NCI-H524 (cell line): ENCODE measurements around the gene DAB1.

Experiments
- DNase-seq, 2 experiments: peaks; one replicate each; lab custom pipeline; 2025; lab: John Stamatoyannopoulos, UW

Gene DAB1

DNA sequence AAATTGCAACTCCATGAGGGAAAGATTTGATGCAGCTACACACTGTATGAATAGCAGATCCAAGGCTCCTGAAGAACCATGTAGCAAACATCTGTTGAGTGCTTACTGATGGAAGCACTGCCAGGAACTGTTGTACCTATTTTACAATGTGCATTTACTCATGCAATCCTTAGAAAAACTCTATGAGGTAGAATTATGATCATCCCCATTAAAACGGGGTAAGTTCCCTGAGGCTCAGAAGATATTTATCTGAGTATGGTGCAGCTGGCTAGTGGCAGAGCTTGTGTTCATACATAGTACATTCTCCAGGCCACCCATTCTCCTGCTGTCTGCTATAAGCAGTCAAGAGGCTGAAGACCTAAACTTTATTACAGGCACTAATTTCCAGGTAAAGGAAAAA, 403.6 kb downstream of the DAB1 start:
- DNase-seq: no peak

DNA sequence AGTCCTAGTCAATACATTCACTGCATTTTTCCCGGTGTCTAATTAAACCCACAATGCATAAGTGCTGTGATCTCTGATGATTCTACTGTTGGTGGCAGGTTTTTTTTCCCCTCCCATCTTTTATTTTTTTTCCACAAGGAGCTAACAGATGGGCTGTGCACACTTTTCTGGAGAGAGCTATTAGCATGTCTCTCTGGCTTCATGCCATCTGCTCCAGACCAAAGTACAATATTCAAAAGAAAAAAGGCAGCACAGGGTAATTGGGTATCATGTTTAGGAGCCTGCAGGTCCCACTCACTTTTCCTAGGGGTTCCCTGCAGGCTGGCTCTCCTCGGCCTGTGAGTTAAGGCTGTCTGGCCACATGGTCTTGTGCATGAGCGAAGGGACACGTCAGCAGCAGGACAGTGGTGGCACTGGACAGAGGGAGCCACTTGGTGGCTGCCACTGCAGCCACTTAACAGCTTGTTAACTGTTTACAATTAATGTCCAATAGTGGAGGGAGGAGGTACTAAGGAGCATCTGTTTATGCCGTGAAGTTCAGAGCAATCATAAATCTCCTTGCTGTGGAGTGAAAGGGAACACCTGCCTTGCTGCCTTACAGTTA, 404.5 kb downstream of the DAB1 start:
- peak; percentile 87 to 95 for DNase-seq

DNA sequence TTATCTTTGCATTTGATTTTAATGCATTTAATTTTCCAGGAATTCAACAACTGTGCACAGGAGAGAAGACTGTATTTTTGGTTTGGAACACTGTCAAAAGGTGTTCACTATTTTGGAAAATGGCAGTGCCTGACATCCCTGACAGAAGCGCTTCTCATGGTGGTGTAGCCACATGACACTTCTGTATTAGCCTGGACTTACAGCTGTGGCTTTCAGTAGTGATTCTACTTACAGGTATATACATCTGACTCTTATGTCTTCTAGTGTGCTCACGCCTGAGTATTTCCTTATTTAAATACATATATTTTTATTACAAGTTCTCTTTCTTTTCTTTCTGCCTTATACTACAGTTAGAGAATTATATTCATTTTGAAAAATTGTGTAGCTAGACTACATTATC, 405.7 kb downstream of the DAB1 start:
- no peak for DNase-seq

DNA sequence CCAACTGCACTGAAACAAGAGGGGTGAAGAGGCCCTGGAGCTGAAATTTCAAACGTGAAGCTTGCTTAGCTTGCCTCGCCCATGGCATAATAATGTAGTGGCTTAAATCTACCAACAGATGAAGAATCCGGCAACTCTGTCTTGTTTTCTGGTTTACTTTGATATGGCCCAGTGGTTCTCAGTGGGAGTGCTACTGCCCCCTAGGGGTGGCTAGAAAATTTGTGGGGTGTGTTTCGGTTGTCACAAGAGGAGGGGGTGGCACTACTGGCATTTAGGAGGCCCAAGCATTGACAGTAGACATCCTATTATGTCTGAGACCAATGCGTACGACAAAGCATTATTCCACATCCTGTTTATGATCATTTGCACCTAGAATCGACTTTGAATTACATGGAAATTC, 406.1 kb downstream of the DAB1 start:
- DNase-seq: peak in 1 of 2 experiments; percentile 17

DNA sequence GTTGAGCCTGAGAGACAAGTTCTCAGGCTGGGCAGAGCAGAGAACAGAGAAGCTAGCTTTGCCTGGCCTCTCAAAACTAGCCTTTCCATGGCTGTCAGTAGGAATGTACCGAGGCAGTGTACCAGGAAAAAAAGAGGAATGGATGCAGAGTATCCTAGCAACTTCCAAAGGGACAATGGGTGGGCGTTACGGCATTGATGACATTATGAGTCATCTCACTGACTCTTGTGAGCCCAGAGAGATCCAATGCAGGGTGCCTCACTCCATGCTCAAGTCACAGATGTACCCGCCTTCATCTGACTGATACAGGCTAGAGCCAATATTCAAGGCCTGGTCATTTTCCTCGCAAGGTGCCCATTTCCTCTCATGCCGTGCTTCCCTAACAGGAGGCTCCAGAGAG, 406.7 kb downstream of the DAB1 start:
- no peak for DNase-seq

DNA sequence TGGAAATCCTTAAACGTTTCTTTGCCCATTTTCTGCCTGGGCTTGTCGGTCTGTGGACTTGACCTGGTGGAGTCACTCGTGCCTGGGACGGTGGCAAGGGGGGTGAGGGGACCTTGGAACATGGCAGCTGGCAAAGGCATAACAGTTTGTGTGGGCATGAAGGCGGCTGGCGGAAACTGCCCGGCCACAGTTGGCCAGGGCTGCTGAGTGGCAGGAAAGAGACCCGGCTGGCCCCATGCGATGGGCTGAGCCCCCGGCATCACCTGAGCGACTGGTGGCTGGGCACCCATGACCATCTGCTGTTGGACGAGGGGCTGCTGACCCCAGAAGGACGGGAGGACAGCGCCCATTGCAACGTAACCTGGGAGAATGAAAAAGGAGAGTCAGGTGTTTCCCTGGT, 408.8 kb downstream of the DAB1 start:
- DNase-seq: no peak

DNA sequence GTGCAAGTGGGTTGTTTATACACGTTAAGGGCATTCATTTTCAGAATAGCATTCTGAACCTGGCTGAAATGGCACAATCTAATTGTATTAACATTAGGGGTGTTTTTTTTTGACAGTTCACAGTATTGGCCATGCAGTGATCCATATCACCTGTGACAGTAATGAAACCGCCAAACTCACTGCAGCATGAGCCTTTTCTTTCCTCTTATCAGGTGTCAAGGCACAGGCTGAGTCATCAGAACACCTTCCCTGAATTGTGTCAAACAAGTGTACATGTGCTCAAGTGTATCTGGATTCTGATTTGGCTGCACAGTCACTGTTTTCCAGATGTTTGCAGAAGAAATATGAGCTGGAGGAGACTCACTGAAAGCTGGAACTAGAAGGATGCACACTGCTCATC, 410.3 kb downstream of the DAB1 start:
- DNase-seq: no peak

DNA sequence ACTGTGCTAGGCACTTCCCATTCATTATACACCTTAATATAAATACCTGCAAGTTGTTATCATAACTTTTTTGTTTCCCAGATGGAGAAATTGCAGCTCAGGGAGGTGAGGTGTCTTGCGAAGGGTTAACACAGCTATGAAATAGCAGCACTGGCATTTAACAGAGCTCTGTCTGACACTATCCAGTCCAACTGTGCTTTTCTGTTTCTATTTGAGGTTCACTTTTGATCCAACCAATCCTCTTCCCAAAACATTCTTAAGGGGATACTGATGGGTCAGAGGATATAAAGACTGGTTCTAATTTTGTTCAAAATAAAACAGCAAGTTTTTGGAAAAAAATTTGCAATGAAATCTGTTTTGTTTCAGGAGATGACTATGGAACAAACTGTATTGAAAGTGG, 411.5 kb downstream of the DAB1 start:
- DNase-seq: no peak

DNA sequence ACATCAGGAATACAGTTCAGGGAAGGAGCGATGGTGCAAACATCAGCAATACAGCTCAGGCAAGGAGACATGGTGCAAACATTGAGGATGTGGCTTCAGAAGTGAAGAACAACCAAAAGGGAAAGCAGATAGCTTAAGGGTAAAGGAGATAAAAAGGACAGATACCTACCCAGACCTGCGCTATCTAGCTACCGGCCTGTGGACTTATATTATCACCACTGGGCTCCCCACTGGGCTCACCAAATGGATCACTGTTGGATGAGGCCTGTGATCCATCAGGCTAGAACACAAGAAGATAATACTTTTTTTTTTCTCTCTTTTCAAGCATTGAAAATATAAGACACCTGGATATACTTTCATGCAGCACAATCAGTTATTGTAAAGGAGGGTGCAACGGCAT, 413.3 kb downstream of the DAB1 start:
- DNase-seq: no peak

DNA sequence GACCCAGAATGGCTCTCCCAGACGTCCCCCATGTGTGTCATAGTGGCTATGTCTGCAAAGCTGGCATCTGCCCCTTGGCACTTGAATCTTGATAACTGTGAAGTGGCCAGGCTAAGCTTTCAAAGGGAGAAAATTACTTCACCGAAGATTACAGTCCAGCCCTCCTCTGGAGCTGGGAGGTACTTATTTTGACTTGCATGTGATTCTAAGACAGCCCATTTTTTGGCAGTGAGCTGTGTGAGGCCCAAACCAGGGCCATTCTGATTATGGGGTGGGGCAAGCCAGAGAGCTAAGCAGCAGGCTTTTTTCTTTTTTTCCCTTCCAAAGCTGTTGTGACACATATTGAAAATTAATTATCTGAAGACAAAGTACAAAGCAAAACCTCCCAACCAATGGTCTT, 415.9 kb downstream of the DAB1 start:
- DNase-seq: peak; percentile 88 to 93

DNA sequence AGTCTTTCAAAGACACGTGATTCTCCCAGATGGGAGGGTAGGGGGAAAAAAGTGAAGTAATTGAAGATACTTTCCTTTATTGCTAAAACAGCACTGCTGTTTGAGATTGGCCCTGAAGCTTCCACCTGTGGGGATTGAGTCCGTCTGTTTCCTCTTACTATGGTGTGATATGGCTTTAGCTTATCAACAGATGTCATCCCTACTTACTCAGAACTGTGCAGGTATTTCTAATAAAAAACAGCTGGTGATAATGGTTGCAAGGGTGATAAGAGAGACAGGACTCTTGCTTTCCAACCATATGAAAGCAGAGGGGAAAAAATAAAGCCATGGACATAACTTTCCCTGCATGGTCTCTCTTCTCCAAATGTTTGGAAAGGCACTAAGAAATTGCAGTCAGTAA, 416.4 kb downstream of the DAB1 start:
- DNase-seq: peak; percentile 35 to 77

DNA sequence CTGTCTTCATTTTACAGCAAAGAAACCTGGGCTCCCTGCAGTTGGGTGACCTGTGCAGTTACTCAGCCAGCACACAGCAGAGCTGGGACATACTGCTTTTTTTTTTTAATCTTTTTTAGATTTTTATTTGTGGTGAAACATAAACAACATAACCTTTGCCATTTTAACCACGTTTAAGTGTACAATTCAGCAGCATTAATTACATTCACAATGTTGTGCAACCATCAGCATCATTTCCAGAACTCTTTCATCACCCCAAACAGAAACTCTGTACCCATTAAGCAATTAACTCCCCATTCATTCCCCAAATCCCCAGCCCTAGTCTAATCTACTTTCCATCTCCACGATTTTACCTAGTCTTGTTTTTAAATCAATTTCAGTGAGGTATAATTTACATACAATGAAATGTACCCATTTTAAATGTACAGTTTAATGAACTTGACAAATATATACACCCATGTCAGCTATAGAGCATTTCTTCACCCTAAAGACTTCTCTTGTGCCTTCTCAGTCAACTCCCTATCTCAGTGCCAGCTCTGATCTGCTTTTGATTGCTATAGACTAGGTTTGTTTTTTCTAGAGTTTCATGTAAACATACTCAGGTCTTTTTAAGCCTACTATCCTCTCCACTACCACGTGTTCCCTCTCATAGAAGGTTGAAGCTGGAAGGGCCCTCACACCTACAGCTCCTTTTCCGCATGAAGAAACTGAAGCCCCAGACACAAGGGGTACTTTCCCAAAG, 420.3 kb downstream of the DAB1 start:
- DNase-seq: no peak

DNA sequence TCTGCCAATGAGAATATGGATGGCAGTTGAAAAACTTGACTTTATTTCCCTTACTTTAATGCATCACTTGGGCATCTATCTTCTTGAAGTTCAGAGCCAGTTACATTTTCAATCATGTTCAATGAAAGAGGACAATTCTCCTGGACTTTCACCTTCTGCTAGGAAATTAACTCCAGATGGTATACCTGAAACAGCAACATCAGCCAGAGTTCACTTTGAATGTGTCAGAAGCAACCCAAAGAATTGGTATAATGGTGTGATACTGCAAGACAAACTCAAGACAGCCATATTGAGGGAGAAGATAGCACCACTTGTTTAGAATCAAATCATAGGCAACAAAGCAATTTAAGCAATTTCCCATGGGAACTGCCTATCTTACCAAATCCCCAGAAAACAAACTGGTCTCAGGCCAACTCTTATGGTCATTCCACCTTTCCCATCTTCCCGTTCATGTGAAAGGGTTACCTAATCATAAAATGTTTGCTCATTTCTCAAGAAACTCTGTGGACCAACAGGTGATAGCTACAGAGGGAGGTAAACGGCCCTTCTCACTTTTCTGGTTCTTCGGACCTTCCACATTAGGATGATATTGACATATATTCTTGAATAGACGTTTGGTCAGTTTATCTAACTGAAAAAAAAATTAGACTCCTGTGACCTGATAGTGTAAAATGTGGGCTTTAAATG, 428.3 kb downstream of the DAB1 start:
- no peak for DNase-seq

DNA sequence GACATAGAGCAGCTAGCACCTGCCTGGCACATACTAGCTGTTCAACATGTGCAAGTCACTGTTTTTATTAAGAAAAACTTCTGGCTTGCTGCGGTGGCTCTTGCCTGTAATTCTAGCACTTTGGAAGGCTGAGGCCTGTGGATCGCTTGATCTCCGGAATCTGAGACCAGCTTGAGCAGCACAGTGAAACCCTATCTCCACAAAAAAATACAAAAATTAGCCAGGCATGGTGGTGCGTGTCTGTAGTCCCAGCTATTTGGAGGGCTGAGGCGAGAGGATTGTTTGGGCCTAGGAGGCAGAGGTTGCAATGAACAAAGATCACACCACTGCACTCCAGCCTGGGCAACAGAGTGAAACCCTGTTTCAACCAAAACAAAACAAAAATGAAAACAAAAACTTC, 430.4 kb downstream of the DAB1 start:
- DNase-seq: peak in 1 of 2 experiments; percentile 27

DNA sequence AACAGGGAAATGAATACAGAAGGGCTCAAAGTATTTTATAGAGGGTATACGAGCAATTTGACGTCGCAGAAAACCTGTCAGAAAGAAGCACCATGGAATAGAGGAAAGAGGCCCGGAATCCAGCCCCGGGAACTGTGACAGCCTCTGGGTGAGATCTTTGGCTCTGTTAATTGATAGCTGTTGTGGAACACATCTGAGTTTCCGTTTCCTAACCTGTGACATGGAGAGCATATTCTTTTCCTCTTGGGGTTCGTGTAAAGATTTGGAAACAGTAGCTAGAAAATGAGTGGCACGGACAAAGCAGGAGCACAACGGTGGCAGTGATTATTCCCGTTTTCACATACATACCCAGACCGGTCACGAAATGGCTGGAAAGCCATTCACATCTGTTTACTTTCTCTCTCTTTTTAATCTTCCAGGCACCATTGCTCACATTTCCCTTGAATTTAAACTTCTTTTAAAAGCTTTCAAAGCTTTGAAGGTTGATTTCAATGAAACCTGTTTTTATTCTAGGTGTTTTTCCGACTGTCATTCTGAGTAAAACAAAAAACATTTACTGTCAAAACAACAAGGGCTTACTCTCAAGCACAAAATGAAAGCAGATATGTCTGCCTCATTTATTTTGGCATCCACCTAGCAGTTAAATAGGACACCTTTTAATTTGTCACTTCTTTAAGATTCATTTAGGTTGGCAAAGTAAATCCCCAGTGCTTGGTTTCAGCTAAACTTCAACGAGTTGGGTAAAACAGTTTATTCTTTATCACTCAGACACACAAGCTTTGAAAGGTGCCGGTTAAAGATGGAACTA, 431.3 kb downstream of the DAB1 start:
- no peak for DNase-seq

DNA sequence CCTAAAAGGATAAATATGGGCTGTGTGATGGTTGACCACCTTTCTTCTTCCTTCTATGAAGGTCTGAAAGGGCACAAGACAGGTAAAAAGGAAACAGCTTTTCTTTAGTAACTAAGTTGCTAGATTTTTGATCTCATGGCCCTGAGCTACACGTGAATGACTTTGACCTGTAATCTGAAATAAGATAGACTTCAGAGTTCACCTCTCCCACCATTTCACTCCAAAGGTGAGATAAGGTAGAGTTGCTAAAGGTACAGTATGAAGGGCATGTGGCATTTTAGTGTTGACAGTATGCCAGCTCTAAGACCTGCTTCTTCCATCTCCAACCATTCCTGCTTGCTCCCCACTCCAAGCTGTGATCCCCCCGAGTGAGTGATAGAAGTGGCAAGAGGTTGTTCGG, 432.3 kb downstream of the DAB1 start:
- DNase-seq: no peak

DNA sequence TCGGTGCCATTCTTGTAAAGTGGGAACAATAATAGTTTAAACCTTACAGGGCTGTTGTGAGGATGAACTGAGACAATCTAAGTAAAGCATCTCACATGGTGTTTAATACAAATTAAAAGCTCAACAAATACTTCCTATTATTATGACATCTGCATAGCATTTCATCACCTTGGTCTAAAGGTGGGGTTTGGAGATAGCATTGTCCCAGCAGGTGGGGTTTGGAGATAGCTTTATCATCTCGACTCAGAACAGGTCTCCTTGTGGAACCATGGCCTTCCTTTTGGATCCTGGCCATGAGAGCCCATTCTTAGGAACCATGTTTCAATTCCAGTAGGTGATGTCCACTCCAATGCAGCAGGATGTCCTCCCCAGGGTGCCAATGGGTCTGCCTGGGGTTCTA, 437.5 kb downstream of the DAB1 start:
- no peak for DNase-seq

DNA sequence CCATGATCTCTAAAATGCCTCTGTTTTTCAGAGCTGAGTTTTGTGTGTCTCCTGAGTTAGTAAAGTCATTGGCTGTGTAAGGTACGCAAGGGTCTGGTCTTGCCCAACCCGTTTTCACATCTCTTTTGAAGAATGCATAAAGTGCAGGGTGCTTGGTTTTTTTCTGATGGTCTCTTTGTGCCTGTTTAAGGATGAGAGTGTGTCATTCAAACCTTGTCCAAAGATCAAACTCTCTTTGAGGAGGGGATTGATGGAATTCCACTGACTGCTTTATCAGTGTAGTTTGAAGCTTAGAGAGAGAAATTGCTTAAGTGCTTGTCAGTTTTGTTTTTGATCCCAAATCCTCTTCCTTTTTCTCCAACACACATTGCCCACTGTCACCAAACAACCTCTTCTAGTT, 438.0 kb downstream of the DAB1 start:
- no peak for DNase-seq

DNA sequence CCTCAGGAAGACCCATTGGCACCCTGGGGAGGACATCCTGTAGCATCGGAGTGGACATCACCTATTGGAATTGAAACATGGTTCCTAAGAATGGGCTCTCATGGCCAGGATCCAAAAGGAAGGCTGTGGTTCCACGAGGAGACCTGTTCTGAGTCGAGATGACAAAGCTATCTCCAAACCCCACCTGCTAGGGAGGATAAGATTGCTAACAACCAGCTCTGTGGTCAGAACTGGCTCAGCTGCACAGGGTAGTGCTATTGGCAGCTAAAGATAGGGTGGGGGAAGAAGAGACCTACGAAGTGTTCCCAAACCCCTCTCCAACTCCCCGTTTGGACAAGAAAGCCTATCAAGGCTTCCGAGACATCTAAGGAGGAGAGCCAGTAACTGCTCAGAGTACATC, 440.4 kb downstream of the DAB1 start:
- no peak for DNase-seq

DNA sequence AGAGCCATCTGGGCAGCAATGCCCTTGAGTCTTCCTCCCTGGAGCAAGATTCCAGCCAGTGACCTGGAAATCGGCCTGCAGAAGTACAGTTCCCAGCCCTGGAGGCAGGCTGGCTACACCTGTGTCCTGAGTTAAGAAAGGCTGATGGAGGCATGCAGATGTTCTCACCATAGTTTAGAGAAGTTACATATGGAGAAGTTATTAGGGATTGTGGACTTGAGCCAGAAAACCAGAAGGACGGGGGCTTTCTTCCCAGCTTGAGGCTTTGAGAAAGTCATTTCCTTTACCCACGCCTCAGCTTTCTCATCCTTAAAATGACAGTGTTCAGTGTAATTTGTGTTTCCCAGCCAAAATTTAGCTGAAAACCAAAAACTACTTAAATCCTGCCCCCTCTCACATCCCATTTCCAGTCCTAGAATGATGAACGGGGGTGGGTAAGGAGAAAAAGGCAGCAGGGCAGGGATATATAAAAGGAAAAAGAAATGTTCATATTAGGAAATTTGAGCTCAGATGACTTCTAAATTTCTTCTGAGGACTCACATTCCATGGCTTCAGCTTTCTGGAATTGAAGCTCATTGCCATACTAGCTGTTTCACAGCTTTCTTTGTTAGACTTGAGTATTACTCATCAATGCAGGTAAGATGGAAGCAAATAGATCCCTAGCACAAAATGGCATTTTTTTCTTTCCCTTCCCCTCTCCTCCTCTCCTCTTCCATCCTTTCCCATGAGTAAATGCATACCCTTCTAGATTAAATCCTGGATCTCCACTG, 443.7 kb downstream of the DAB1 start:
- peak; percentile 89 to 93 for DNase-seq

DNA sequence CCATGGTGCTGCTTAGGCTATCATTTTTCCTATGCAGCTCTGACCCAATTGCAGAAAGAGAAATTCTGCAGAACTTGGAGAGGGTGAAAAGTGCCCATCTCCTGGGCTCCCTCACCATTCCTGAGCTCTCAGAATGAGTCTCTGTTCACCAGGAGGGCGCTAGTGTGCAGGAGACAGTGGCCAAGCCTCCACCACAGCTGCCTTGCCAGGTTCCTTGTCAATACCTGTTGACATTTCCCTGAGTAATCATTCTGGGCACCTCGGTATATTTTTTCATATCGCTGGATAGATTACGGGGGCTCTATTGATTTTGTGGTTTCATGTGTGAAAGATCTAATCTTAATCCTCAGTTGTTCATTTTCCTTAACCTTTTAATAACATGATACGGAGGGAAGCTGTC, 445.0 kb downstream of the DAB1 start:
- DNase-seq: peak in 1 of 2 experiments; percentile 11

DNA sequence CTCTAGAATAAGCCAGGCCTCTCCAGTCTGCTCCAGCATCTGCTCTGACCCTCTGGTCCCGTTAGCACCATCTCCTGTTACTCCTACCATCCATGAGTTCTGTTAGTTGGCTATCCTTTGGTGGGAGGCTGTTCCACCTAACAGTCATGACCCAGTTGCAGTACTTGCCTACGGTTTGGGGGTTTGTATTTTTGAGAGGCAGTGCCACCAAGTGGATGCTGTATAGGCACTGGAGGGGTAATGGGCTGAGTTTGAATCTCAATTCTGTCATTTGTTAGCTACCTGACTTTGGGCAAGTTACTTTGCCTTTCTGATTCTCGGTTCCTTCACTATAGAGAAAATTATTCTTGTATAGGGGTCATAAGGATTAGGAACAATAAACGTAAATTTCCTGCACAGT, 445.9 kb downstream of the DAB1 start:
- peak in 1 of 2 experiments; percentile 17 for DNase-seq
